Retinal pigment epithelial cell (primary cell): Measurements from ENCODE around the gene KLHL7.
"Not testable (repeated sequence)": the region's sequence is repeated elsewhere in the genome, so short reads cannot be mapped to it uniquely, and the experiment has no call there.

Experiments used
- DNase-seq: peaks from one replicate; pipeline ENCODE4 v3.0.0-alpha.2; 2010; ENCODE audit warnings: low read depth
- H3K4me3 ChIP-seq: 2 replicates; pipeline ENCODE4 v1.5.1; 2011; ENCODE audit warnings: mild to moderate bottlenecking, low read length, control low read depth, moderate library complexity
- TF ChIP-seq, protein P1 (sequence below): conservative IDR thresholded peaks from 2 replicates; pipeline ENCODE4 v1.5.1; 2011; ENCODE audit warnings: low read depth, low read length, control low read depth, inconsistent platforms

The KLHL7 gene

DNA sequence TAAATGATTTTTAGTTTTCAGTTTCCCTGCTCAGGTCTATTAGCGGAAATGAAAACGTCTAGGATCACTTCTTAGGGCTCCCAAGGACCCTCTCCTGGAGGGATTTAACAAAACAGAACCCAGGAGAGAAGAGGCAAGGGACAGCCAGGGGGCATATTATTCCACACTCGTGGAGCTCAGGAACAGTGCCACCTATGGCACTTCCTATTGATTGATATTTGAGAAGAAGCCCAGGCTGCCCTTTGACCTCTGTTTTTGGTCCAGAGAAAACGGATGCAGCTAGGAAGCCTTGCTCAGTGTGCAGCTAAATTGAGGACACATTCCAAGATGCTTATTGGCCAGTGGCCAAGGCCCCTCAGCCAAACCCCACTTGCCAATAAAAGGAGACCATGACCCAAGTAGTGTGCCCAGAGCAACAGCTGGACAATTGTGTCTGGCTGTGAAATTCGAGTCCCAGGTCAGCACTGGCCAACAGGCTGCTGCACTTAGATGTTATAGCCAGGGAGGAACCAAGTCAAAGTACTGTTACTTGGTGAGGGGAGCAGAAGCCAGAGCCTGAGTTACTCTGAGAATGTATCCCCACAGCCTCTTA, 117.0 kb downstream of the KLHL7 start:
- H3K4me3 ChIP-seq, result no peak overlapping the region
- DNase-seq, result no peak
- TF ChIP-seq, protein P1, sequence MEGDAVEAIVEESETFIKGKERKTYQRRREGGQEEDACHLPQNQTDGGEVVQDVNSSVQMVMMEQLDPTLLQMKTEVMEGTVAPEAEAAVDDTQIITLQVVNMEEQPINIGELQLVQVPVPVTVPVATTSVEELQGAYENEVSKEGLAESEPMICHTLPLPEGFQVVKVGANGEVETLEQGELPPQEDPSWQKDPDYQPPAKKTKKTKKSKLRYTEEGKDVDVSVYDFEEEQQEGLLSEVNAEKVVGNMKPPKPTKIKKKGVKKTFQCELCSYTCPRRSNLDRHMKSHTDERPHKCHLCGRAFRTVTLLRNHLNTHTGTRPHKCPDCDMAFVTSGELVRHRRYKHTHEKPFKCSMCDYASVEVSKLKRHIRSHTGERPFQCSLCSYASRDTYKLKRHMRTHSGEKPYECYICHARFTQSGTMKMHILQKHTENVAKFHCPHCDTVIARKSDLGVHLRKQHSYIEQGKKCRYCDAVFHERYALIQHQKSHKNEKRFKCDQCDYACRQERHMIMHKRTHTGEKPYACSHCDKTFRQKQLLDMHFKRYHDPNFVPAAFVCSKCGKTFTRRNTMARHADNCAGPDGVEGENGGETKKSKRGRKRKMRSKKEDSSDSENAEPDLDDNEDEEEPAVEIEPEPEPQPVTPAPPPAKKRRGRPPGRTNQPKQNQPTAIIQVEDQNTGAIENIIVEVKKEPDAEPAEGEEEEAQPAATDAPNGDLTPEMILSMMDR, result no peak

DNA sequence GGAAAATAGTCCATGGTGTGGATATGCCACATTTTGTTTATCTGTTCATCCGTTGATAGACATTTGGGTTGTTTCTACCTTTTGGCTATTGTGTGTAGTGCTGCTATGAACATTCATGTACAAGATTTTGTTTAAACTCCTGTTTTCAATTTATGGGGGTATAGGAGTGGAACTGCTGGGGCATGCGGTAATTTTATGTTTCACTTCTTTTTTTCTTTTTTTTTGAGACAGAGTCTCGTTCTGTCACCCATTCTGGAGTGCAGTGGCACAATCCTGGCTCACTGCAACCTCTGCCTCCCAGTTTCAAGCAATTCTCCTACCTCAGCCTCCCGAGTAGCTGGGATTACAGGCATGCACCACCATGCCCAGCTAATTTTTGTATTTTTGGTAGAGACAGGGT, 118.8 kb downstream of the KLHL7 start:
- not testable (repeated sequence) for H3K4me3 ChIP-seq, DNase-seq

DNA sequence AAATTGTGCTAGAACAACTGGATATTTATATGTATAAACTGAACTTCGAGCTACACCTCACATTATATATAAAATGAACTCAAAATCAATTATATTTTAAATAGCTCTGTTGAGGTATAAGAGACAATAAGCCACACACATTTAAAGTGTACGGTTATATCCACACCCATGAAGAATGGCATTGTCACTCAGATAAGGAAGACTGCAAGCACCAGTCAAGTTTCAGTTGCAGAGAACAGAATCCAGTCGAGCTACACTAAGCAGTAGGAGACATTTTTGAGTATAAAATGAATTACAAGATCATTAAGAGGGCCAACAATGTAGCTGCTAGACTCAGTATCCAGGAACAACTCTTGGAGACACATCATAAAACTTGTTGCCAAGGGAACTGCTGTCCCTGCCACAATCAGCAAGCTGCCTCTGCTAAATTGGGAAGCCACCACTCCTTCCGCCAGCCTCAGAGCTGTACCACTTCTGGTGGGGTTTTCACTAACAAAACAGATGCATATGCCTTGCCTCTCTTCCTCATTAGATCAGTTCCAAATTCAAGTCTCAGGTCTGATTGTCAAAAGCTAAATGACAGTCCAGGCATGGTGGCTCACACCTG, 121.4 kb downstream of the KLHL7 start:
- H3K4me3 ChIP-seq, result no peak overlapping the region
- TF ChIP-seq, protein P1, result no peak
- no peak for DNase-seq
